ENCODE data around the gene C1orf116. TPM values are rescaled to one million over a fixed set of nuclear protein-coding genes. Genes with fewer than 3 reads are reported as not detected.

Gene C1orf116
- total RNA-seq, 1 experiment from 2014 or later: 36.7 TPM

- Histone ChIP-seq H3K79me2 (ENCODE audit: low read depth) (no peaks in the 10 kb centered on the region), H3K4me1 (replicated peaks; ENCODE audit: insufficient read depth) (peaks cover 38% of the 10 kb centered on the region), H3K9me3 (ENCODE audit: insufficient read depth, low read depth) (no peaks in the 10 kb centered on the region), H3K36me3 (ENCODE audit: low read depth) (no peaks in the 10 kb centered on the region), H3K27me3 (ENCODE audit: insufficient read depth, low read depth) (no peaks in the 10 kb centered on the region), H3K4me2 (no peak overlapping the region), H3K9me2 (ENCODE audit: insufficient read depth) (no peaks in the 10 kb centered on the region), H4K20me1 (ENCODE audit: insufficient read depth) (no peaks in the 10 kb centered on the region), H3F3A (ENCODE audit: insufficient read depth, low read depth) (no peaks in the 10 kb centered on the region; the same call in 1 of the 2 replicates), H3K4me3 (no peak overlapping the region), H2AFZ (no peak overlapping the region), H3K27ac (no peak overlapping the region)
- no peak for DNase-seq
- ChIA-PET CTCF (interaction anchor here (0.8 to 3.0 kb wide), 2 partner anchors 12 to 35 kb away, joined by 4 to 11 read pairs; no protein-coding TSS in a partner anchor), POLR2A (ENCODE audit: unreplicated experiment) (interaction anchor here (0.6 kb wide), 1 partner anchor 10 kb away, joined by 8 read pairs; no protein-coding TSS in a partner anchor)
- BruUV-seq (replicated peaks): no TSS peak
- intact Hi-C loops (cut with micrococcal nuclease; ENCODE audit: unreplicated experiment): no loop called here
- TF ChIP-seq EZH2 (IDR thresholded peaks at IDR 0.05; ENCODE audit: low read depth) (no peak), CTCF (conservative IDR thresholded peaks at IDR 0.05) (no peak)
Measured at GRCh38 chr1:207018707-207019106, 13.8 kb downstream of the C1orf116 start.

DNA sequence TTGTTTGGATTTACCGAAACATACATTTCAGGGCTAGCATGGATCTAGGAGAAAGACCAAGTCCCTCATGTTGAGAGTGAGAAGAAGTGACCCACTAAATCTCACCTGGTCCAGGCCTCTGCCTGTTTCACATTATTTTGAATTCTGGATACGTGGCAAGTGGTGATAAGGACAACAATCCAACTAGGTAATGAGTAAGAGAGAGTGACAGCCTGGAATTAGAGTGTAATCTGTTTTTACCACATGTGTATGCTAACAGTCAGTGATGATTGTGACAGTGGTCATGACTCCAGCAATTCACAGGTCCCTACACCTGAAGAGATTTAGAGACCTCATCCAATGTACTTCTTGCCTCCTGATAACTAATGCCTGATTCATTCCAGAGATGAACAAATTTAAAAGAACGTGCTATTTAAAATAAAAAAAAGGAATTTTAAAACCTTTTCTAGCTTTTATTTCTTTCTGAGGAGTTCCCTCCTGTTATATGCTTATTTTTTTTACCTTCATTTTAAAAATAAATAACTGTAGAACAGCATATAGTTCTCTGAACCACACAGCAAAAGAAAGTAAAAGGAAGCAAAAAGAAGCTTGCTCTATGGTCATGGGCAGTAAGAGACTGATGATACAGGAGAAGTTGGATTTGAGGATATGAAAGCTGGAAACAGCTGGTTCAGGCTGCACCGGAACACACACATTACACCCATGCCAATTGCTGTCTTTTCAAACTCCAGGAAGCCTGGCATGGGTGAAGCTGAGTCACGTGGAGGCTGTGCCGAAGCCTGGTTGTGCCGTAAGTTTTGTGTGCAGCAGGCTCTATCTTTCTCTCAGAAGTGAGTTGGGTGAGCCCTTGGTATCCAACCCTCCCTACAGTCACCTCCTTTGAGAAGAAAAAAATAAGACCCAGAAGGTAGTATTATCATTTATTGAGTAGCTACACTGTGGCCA, 14.7 kb downstream of the C1orf116 start:
- Histone ChIP-seq H3K79me2 (ENCODE audit: low read depth) (no peaks in the 10 kb centered on the region), H3K4me2 (no peak overlapping the region), H2AFZ (no peak overlapping the region), H3K4me1 (replicated peaks; ENCODE audit: insufficient read depth) (peaks cover 35% of the 10 kb centered on the region), H3K36me3 (ENCODE audit: low read depth) (no peaks in the 10 kb centered on the region), H3K27ac (no peak overlapping the region), H3K9me2 (ENCODE audit: insufficient read depth) (no peaks in the 10 kb centered on the region), H3K4me3 (no peak overlapping the region), H4K20me1 (ENCODE audit: insufficient read depth) (no peaks in the 10 kb centered on the region), H3F3A (ENCODE audit: insufficient read depth, low read depth) (no peaks in the 10 kb centered on the region), H3K9me3 (ENCODE audit: insufficient read depth, low read depth) (no peaks in the 10 kb centered on the region), H3K27me3 (ENCODE audit: insufficient read depth, low read depth) (no peaks in the 10 kb centered on the region)
- no TSS peak for BruUV-seq (replicated peaks)
- no peak for TF ChIP-seq CTCF (conservative IDR thresholded peaks at IDR 0.05)
- no peak for TF ChIP-seq EZH2 (IDR thresholded peaks at IDR 0.05; ENCODE audit: low read depth)
- ChIA-PET POLR2A (ENCODE audit: unreplicated experiment) (interaction anchor here (0.6 to 0.7 kb wide), 4 partner anchors 9 to 313 kb away, joined by 3 to 8 read pairs (median 4); no protein-coding TSS in a partner anchor), CTCF (interaction anchor here (3.0 kb wide), 1 partner anchor 11 kb away, joined by 11 read pairs; no protein-coding TSS in a partner anchor)
- DNase-seq: no peak
- intact Hi-C loops (cut with micrococcal nuclease; ENCODE audit: unreplicated experiment): no loop called here

GRCh38 chr1:207015791-207016190, 16.8 kb downstream of the C1orf116 start:
- no peaks in the 10 kb centered on the region for H4K20me1 ChIP-seq (ENCODE audit: insufficient read depth)
- no peak overlapping the region for H3K27ac ChIP-seq
- no TSS peak for BruUV-seq (replicated peaks)
- no peak overlapping the region for H2AFZ ChIP-seq
- H3K9me2 ChIP-seq (ENCODE audit: insufficient read depth): no peaks in the 10 kb centered on the region
- ChIA-PET POLR2A (ENCODE audit: unreplicated experiment) (interaction anchor here (1.1 kb wide), 1 partner anchor 17 kb away, joined by 7 read pairs; the partner anchor contains the start of gene C1orf116), CTCF (no interaction called here)
- no peaks in the 10 kb centered on the region for H3K79me2 ChIP-seq (ENCODE audit: low read depth)
- H3K4me2 ChIP-seq: no peak overlapping the region
- H3K4me1 ChIP-seq (replicated peaks; ENCODE audit: insufficient read depth): peaks cover 17% of the 10 kb centered on the region
- H3K9me3 ChIP-seq (ENCODE audit: insufficient read depth, low read depth): no peaks in the 10 kb centered on the region
- no peak for DNase-seq
- H3F3A ChIP-seq (ENCODE audit: insufficient read depth, low read depth): no peaks in the 10 kb centered on the region
- TF ChIP-seq EZH2 (IDR thresholded peaks at IDR 0.05; ENCODE audit: low read depth): no peak
- no peak for TF ChIP-seq CTCF (conservative IDR thresholded peaks at IDR 0.05)
- H3K36me3 ChIP-seq (ENCODE audit: low read depth): no peaks in the 10 kb centered on the region
- H3K4me3 ChIP-seq: no peak overlapping the region
- intact Hi-C loops (cut with micrococcal nuclease; ENCODE audit: unreplicated experiment): no loop called here
- H3K27me3 ChIP-seq (ENCODE audit: insufficient read depth, low read depth): no peaks in the 10 kb centered on the region
